HG02588 (cell line): ENCODE results near the gene SAMD9.
"Not testable (repeated sequence)": the region's sequence is repeated elsewhere in the genome, so short reads cannot be mapped to it uniquely, and the experiment has no call there.

Experiments used
- ATAC-seq: cut with Tn5 transposase; IDR thresholded peaks from one replicate; pipeline ENCODE4 v1.9.1; 2021; ENCODE audit warnings: mild to moderate bottlenecking, moderate library complexity; ENCODE audit not compliant: unreplicated experiment

The SAMD9 gene

GRCh38 chr7:93120592-93121549 is 3.1 kb upstream of the SAMD9 start:
- no peak for ATAC-seq

- ATAC-seq: no peak
These were observed 1.6 kb upstream of the SAMD9 start for GRCh38 chr7:93119191-93119905.

GRCh38 chr7:93117327-93117726 is 452 bp downstream of the SAMD9 start:
- ATAC-seq: no peak

GRCh38 chr7:93115796-93116195 is 2.0 kb downstream of the SAMD9 start:
- no peak for ATAC-seq

GRCh38 chr7:93108003-93108402 is 9.8 kb downstream of the SAMD9 start:
- no peak for ATAC-seq

- no peak for ATAC-seq
These were observed 20.4 kb downstream of the SAMD9 start for GRCh38 chr7:93097388-93097787.

GRCh38 chr7:93092757-93093370 is 24.9 kb downstream of the SAMD9 start:
- ATAC-seq: no peak

GRCh38 chr7:93073357-93073756 is 44.4 kb downstream of the SAMD9 start:
- ATAC-seq: not testable (repeated sequence)

GRCh38 chr7:93062599-93062998 is 55.2 kb downstream of the SAMD9 start:
- no peak for ATAC-seq

- no peak for ATAC-seq
These were observed 56.9 kb downstream of the SAMD9 start for GRCh38 chr7:93060865-93061264.

- ATAC-seq: no peak
These were observed 57.8 kb downstream of the SAMD9 start for GRCh38 chr7:93060025-93060424.

- not testable (repeated sequence) for ATAC-seq
These were observed 61.2 kb downstream of the SAMD9 start for GRCh38 chr7:93056621-93057020.

GRCh38 chr7:93055543-93056107 is 62.2 kb downstream of the SAMD9 start:
- ATAC-seq: no peak

GRCh38 chr7:93054975-93055374 is 62.8 kb downstream of the SAMD9 start:
- ATAC-seq: no peak

GRCh38 chr7:93053949-93054943 is 63.5 kb downstream of the SAMD9 start:
- no peak for ATAC-seq

- ATAC-seq: no peak
These were observed 64.4 kb downstream of the SAMD9 start for GRCh38 chr7:93053209-93053948.

GRCh38 chr7:93051660-93052059 is 66.1 kb downstream of the SAMD9 start:
- ATAC-seq: no peak
